ENCODE results near the gene ESRP2. TPM values are rescaled to one million over a fixed set of nuclear protein-coding genes. Genes with fewer than 3 reads are reported as not detected.
A peak's percentile ranks its signal among the peaks of the same experiment; 100 is the strongest.

The ESRP2 gene
- total and polyA plus RNA-seq, 9 of the 15 experiments (the other 6 are each of a cell fraction or from before 2014, with no cell fraction given): 0.05 to 0.15 (median 0.07) TPM; not detected in 6

- TF ChIP-seq ATF2 (CRISPR knock-in tag; IDR thresholded peaks at IDR 0.05) (no peak), KDM1A (IDR thresholded peaks at IDR 0.05) (peak in 1 of 2 experiments; percentile 28; a peak in 1 of 4 replicates), RBFOX2 (IDR thresholded peaks at IDR 0.05; ENCODE audit: low read depth, low read length) (peak; percentile 69), ZFP1 (CRISPR knock-in tag; IDR thresholded peaks at IDR 0.05) (no peak), BACH1 (tag; IDR thresholded peaks at IDR 0.05) (no peak), NR1H2 (CRISPR knock-in tag; IDR thresholded peaks at IDR 0.05) (no peak), HDAC1 (IDR thresholded peaks at IDR 0.05) (peak in 1 of 2 experiments; percentile 73; a peak in 2 of 4 replicates), PHF21A (IDR thresholded peaks at IDR 0.05; ENCODE audit: borderline replicate concordance, low read depth) (peak; percentile 69; the same call in 1 of the 2 replicates), ZNF133 (CRISPR knock-in tag; IDR thresholded peaks at IDR 0.05) (no peak), MAZ (CRISPR knock-in tag; conservative IDR thresholded peaks at IDR 0.05 in 1 of 2, IDR thresholded peaks at IDR 0.05 in 1 of 2) (peak; percentile 92 to 94), ZNF76 (CRISPR knock-in tag; IDR thresholded peaks at IDR 0.05; ENCODE audit: borderline replicate concordance) (no peak), KAT8 (IDR thresholded peaks at IDR 0.05; ENCODE audit: low read depth) (no peak)
- TF ChIP-seq, protein P1, sequence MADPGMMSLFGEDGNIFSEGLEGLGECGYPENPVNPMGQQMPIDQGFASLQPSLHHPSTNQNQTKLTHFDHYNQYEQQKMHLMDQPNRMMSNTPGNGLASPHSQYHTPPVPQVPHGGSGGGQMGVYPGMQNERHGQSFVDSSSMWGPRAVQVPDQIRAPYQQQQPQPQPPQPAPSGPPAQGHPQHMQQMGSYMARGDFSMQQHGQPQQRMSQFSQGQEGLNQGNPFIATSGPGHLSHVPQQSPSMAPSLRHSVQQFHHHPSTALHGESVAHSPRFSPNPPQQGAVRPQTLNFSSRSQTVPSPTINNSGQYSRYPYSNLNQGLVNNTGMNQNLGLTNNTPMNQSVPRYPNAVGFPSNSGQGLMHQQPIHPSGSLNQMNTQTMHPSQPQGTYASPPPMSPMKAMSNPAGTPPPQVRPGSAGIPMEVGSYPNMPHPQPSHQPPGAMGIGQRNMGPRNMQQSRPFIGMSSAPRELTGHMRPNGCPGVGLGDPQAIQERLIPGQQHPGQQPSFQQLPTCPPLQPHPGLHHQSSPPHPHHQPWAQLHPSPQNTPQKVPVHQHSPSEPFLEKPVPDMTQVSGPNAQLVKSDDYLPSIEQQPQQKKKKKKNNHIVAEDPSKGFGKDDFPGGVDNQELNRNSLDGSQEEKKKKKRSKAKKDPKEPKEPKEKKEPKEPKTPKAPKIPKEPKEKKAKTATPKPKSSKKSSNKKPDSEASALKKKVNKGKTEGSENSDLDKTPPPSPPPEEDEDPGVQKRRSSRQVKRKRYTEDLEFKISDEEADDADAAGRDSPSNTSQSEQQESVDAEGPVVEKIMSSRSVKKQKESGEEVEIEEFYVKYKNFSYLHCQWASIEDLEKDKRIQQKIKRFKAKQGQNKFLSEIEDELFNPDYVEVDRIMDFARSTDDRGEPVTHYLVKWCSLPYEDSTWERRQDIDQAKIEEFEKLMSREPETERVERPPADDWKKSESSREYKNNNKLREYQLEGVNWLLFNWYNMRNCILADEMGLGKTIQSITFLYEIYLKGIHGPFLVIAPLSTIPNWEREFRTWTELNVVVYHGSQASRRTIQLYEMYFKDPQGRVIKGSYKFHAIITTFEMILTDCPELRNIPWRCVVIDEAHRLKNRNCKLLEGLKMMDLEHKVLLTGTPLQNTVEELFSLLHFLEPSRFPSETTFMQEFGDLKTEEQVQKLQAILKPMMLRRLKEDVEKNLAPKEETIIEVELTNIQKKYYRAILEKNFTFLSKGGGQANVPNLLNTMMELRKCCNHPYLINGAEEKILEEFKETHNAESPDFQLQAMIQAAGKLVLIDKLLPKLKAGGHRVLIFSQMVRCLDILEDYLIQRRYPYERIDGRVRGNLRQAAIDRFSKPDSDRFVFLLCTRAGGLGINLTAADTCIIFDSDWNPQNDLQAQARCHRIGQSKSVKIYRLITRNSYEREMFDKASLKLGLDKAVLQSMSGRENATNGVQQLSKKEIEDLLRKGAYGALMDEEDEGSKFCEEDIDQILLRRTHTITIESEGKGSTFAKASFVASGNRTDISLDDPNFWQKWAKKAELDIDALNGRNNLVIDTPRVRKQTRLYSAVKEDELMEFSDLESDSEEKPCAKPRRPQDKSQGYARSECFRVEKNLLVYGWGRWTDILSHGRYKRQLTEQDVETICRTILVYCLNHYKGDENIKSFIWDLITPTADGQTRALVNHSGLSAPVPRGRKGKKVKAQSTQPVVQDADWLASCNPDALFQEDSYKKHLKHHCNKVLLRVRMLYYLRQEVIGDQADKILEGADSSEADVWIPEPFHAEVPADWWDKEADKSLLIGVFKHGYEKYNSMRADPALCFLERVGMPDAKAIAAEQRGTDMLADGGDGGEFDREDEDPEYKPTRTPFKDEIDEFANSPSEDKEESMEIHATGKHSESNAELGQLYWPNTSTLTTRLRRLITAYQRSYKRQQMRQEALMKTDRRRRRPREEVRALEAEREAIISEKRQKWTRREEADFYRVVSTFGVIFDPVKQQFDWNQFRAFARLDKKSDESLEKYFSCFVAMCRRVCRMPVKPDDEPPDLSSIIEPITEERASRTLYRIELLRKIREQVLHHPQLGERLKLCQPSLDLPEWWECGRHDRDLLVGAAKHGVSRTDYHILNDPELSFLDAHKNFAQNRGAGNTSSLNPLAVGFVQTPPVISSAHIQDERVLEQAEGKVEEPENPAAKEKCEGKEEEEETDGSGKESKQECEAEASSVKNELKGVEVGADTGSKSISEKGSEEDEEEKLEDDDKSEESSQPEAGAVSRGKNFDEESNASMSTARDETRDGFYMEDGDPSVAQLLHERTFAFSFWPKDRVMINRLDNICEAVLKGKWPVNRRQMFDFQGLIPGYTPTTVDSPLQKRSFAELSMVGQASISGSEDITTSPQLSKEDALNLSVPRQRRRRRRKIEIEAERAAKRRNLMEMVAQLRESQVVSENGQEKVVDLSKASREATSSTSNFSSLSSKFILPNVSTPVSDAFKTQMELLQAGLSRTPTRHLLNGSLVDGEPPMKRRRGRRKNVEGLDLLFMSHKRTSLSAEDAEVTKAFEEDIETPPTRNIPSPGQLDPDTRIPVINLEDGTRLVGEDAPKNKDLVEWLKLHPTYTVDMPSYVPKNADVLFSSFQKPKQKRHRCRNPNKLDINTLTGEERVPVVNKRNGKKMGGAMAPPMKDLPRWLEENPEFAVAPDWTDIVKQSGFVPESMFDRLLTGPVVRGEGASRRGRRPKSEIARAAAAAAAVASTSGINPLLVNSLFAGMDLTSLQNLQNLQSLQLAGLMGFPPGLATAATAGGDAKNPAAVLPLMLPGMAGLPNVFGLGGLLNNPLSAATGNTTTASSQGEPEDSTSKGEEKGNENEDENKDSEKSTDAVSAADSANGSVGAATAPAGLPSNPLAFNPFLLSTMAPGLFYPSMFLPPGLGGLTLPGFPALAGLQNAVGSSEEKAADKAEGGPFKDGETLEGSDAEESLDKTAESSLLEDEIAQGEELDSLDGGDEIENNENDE (IDR thresholded peaks at IDR 0.05; ENCODE audit: low read depth, low read length): no peak
These were observed 9.3 kb upstream of the ESRP2 start, which contains the start of gene PLA2G15 (continued) for GRCh38 chr16:68244903-68245853.

Measured in K562 (cell line).